Stimulated activated CD4-positive, alpha-beta T cell treated with anti-CD3 and anti-CD28 coated beads, Interleukin-15, amount 100 ng/mL, for 48 hours (primary cell): ENCODE results near the gene TMC2.

ENCODE experiments used
- DNase-seq, 2 donors: peaks; one replicate each; pipeline ENCODE4 v3.0.0-alpha.2; 2020; ENCODE audit warnings: low read depth in 2 of 2

The TMC2 gene

DNA sequence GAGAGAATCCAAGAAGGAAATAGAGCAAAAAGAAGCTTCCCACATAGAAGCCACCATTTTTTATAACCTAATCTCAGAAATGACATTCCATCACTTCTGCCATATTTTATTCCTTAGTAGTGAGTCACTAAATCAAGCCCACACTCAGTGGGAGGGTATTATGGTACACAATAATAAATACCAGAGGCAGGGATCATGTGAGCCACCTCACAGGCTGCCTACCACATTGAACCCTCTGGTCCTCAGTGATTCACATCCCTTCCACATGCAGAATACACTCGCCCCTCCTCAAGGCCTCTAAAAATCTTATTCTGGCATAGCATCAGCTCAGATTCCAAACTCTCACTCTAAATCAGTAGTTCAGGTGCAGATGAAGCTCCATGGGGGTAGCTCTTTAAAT lies 49.4 kb downstream of the TMC2 start:
- no peak for DNase-seq

GRCh38 chr20:2593756-2594155 lies 57.4 kb downstream of the TMC2 start:
- no peak for DNase-seq

DNA sequence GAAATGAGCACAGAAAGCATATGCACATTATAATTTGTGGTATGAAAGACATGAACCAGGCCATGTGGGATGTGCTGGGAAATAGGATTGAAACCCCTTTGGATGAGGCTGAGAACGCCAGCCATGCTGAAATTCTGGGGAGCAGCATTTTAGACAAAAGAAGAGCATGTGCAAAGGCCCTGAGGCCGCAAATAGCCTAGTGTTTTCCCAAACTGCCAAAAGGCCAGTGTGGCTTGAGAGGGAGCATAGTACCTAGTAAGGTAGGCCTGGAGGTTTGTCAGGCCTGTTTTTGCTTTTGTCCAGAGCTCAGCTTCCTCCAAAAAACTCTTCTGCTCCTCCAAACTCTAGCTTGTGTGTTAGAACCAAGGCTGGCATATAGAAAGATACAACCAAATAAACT lies 58.7 kb downstream of the TMC2 start:
- no peak for DNase-seq

GRCh38 chr20:2596673-2597279 lies 60.4 kb downstream of the TMC2 start:
- no peak for DNase-seq

DNA sequence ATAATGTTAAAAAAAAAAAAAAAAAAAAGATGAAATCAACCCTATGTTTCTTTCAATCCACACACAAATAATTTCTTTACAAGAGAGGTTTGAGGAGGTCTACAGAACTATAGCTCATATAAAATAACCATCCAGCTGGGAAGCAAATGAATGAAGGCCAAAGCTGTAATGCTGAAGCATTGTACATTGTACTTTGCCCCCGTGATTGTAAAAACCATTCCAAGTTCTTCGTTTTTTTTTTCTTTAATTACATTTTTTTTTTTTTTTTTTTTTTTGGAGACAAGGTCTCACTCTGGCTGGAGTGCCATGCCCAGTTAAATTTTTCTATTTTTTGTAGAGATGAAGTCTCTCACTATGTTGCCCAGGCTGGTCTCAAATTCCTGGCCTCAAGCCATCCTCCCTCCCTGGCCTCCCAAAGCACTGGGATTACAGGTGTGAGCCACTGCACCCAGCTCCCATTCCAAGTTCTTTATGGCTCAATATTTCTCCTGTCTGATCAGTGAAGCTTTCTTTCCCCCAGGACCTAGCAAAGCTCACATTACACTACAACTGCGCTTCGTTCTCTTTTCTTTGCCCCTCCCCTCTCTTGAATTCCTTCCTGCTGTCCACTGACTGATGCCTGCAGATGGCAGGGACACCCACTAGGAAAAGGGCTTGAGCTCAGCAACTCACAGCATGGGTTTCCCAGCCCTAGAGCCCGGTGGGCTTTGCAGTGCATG lies 63.1 kb downstream of the TMC2 start:
- no peak for DNase-seq

GRCh38 chr20:2602046-2602735 lies 65.8 kb downstream of the TMC2 start:
- DNase-seq, result no peak

DNA sequence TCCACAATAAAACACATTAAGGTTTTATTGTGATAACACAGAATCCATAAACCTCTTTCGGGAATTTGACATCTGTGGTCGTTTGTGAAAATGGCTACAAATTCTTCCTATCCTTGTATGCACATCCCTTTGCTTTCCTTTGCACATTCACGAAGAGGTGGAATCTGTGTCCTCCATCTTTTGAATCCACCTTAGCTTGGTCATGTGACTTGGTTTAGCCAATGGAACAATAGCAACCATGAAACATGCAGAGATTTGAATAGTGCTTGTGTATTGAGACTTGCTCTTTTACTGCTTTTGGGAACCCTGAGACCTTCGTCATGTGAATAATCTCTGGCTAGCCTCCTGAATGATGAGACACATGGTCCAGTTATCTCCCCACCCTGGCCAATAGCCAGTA lies 66.4 kb downstream of the TMC2 start:
- no peak for DNase-seq

DNA sequence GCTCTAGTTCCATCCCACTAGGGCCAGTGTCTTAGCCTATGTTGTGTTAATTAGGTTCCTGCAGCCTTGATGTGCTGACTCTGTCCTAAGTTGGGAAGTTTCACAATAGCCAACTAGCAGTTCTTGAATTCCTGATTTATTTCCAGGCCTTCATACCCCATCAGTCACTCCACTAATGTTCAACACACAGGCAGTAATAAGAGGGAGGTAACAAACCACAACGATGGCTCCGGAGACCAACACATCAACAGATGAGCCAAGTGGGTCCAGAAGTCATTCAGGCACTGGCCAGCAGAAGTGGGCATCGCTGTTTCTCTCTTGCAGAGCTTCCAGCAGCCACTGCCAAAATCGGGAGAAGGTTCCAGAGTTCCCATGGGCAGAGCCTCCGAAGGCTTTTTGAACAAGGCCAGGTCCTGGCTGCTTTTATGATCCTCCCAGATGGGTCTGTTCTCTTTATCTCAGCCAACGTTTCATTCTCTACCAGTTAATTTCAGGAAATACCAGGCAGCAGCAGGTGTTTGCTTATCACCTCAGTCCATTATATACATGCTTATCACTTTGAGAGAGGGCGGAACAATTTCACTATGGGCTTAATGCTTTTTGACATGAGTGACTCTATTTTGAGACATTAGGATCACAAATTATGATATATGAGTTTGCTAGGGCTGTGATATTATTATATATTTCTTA lies 67.6 kb downstream of the TMC2 start:
- DNase-seq, result no peak

GRCh38 chr20:2604506-2604835 lies 68.1 kb downstream of the TMC2 start:
- no peak for DNase-seq

GRCh38 chr20:2606507-2607006 lies 70.2 kb downstream of the TMC2 start:
- DNase-seq, result no peak

DNA sequence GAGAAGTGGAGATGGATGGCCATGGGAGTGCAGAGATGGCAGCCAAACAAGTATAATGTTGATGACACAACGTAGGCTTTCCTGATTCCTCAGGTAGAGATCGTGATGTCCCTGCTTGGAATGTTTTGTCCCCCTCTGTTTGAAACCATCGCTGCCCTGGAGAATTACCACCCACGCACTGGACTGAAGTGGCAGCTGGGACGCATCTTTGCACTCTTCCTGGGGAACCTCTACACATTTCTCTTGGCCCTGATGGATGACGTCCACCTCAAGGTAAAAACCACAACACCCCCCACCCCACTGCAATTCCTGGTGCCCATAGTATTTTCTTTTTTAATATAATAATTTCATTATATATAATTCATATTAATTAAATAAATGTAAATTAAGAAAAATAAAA lies 74.0 kb downstream of the TMC2 start:
- no peak for DNase-seq

GRCh38 chr20:2610941-2611720 lies 74.8 kb downstream of the TMC2 start:
- no peak for DNase-seq

GRCh38 chr20:2612073-2612472 lies 75.7 kb downstream of the TMC2 start:
- no peak for DNase-seq

DNA sequence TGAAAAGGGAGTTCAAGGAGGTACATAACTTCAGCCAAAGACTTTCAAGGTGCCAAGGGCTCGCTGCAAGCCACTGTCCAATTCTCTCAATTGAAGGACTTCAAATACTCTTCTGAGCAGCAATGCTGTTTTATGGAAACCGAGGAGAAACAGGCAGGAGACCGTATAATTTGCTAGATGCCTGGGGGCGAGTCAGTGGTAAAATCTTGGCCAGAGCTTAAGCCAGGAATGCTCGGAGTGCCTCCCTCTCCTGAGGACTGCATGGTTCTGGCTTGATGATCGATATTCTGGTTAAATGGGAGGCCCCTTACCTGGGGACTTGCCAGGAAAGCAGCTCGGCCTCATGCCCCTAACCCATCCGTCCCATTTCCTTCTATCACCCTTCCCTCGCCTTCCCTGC lies 80.3 kb downstream of the TMC2 start:
- DNase-seq, result no peak

DNA sequence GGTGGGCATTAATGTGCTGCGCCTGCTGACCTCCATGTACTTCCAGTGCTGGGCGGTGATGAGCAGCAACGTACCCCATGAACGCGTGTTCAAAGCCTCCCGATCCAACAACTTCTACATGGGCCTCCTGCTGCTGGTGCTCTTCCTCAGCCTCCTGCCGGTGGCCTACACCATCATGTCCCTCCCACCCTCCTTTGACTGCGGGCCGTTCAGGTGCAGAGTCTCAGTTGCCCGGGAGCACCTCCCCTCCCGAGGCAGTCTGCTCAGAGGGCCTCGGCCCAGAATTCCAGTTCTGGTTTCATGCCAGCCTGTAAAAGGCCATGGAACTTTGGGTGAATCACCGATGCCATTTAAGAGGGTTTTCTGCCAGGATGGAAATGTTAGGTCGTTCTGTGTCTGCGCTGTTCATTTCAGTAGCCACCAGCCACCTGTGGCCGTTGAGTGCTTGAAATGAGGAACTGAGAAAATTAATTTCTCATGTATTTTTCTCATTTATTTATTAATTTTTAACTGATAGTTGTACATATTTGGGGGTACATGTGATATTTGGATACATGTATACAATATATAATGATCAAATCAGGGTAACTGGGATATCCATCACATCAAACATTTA lies 80.8 kb downstream of the TMC2 start:
- no peak for DNase-seq

GRCh38 chr20:2618815-2619214 lies 82.4 kb downstream of the TMC2 start:
- no peak for DNase-seq

DNA sequence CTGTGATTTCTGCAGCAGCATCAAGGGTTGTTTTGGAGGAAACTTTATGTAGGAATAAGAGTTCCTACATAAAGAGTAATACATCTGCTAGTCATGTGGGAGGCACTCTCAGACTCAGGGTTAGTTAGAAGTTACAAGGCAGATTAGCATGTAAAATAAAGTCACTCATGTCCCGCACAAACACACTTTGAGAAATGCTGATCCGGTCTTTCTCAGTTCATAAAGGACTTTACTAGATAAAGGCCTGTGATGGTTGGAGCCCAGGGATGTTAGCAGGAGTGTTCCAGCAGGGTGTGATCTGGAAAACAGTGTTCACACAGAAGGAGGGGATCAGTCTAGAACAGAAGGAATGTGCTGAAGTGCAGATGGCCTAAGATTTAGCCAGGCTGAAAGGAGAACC lies 83.0 kb downstream of the TMC2 start:
- DNase-seq, result no peak

DNA sequence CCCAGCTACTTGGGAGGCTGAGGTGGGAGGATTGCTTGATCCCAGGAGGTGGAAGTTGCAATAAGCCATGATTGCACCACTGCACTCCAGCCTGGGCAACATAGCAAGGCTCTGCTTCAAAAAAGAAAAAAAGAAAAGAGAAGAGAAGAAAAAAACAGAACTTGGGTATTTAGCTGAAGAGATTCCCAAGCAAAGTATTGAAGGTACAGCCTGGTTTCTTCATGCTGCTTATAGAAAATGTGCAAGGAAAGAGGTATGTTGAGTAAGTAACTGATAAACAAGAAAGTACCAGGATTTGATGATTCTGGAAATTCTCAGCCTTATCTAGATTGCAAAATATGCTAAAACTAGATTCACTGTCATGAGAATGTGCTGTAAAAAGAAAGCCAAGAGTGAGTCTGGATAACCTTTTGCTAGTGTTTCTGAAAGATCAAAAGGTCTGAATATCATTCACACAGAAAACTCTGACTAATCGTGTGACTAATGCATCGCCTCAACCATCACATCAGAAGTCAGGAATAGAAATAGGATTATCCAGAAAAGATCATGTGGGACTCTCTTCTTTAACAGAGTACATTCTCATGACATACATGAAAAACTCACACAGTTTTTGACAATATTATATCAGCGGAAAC lies 83.7 kb downstream of the TMC2 start:
- DNase-seq, result no peak

DNA sequence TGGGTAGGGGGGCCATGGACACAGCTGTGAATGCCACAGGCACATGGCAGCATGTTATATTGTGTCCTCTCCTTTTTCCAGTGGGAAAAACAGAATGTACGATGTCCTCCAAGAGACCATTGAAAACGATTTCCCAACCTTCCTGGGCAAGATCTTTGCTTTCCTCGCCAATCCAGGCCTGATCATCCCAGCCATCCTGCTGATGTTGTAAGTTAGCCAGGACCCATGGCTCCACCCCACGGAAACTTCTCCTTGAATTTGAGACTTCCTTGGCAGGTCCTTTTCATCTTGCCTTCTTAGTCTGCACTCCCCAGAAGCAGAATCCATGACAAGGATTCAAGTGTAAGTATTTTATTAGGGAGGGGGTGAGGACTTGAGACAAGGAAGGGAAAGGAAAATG lies 87.8 kb downstream of the TMC2 start:
- DNase-seq, result no peak

GRCh38 chr20:2625062-2625461 lies 88.7 kb downstream of the TMC2 start:
- no peak for DNase-seq
